H1 (cell line): ENCODE measurements around the gene ODC1.

Source experiments
- CEBPB ChIP-seq: IDR thresholded peaks from 2 replicates; pipeline ENCODE4 v1.6.1; 2012; ENCODE audit warnings: low read depth, low read length
- CHD7 ChIP-seq: fragments of 300-600 bp; sonication (generic); IDR thresholded peaks from 2 replicates; pipeline ENCODE4 v1.7.1; 2012; ENCODE audit warnings: low read length, moderate library complexity, mild to moderate bottlenecking, inconsistent platforms; ENCODE audit not compliant: insufficient replicate concordance
- EP300 ChIP-seq, 2 experiments: IDR thresholded peaks; 1 replicate in 1 of 2; 2 replicates in 1 of 2; pipeline ENCODE4 v1.6.1; 2011 to 2012; ENCODE audit warnings: low read depth in 2 of 2, low read length in 2 of 2, mild to moderate bottlenecking in 2 of 2, borderline replicate concordance in 1 of 2, inconsistent platforms in 1 of 2, moderate library complexity in 1 of 2
- EZH2 ChIP-seq: fragments of 200-600 bp; sonication (generic); IDR thresholded peaks from 2 replicates; pipeline ENCODE4 v1.7.1; 2012; ENCODE audit warnings: low read depth, mild to moderate bottlenecking, moderate library complexity, low read length, inconsistent platforms; ENCODE audit not compliant: severe bottlenecking
- POLR2A ChIP-seq, 2 experiments: IDR thresholded peaks; 1 replicate in 1 of 2; 2 replicates in 1 of 2; pipeline ENCODE4 v1.6.1; 2011; ENCODE audit warnings: low read depth in 2 of 2, low read length in 2 of 2, mild to moderate bottlenecking in 2 of 2; ENCODE audit errors: control extremely low read depth in 1 of 2
- SIX5 ChIP-seq: IDR thresholded peaks from 2 replicates; pipeline ENCODE4 v1.6.1; 2011; ENCODE audit warnings: mild to moderate bottlenecking, low read depth, low read length
- TF ChIP-seq, protein P1 (sequence below), 3 experiments: IDR thresholded peaks; 1 replicate in 2 of 3; 2 replicates in 1 of 3; pipeline versions ENCODE4 v1.5.1 to v1.6.1; 2011; ENCODE audit warnings: low read length in 3 of 3, mild to moderate bottlenecking in 3 of 3, inconsistent platforms in 2 of 3, low read depth in 1 of 3, moderate library complexity in 1 of 3; ENCODE audit not compliant: insufficient read depth in 1 of 3; ENCODE audit errors: control extremely low read depth in 1 of 3

DNA sequence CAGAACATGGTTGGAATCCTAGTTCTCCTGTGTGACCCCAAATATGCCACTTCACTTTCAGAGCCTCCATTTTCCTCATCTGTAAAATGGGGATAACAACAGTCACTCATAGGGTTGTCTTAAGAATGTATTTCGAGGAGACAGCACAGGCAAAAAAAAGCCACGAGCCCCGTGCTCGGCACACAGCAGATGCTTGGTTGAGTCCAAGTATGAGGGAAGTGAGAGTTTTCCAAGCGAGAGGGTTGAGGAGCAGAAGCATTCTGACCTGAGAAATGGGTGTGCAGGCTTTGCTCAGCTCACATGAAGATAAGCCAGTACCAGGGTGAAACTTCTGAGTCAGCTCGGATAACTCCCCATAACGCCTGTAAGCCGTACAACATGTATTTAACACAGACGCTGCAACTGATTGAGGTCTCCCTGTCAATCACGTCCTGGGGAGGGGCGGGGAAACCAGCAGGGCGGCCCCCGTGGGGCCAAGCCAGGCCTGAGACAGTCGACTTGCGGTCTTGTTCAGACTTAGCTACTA is 23.0 kb upstream of the ODC1 start:
- TF ChIP-seq EP300 (IDR thresholded peaks at IDR 0.05; ENCODE audit: borderline replicate concordance in 1 of 2, low read depth in 2 of 2, low read length in 2 of 2) (no peak), CHD7 (no peak), CEBPB (no peak), EZH2 (no peak), POLR2A (IDR thresholded peaks at IDR 0.05; ENCODE audit: control extremely low read depth in 1 of 2, low read depth in 2 of 2, low read length in 2 of 2) (no peak), SIX5 (no peak)
- TF ChIP-seq, protein P1, sequence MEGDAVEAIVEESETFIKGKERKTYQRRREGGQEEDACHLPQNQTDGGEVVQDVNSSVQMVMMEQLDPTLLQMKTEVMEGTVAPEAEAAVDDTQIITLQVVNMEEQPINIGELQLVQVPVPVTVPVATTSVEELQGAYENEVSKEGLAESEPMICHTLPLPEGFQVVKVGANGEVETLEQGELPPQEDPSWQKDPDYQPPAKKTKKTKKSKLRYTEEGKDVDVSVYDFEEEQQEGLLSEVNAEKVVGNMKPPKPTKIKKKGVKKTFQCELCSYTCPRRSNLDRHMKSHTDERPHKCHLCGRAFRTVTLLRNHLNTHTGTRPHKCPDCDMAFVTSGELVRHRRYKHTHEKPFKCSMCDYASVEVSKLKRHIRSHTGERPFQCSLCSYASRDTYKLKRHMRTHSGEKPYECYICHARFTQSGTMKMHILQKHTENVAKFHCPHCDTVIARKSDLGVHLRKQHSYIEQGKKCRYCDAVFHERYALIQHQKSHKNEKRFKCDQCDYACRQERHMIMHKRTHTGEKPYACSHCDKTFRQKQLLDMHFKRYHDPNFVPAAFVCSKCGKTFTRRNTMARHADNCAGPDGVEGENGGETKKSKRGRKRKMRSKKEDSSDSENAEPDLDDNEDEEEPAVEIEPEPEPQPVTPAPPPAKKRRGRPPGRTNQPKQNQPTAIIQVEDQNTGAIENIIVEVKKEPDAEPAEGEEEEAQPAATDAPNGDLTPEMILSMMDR (IDR thresholded peaks at IDR 0.05; ENCODE audit: control extremely low read depth in 1 of 3, insufficient read depth in 1 of 3, low read depth in 1 of 3, low read length in 3 of 3) = no peak
